ENCODE data around the gene BRINP1. TPM values are rescaled to one million over a fixed set of nuclear protein-coding genes. Genes with fewer than 3 reads are reported as not detected.

BRINP1 gene
- total RNA-seq, 4 donors from 2014 or later = 1.3 TPM; not detected in 3

GRCh38 chr9:119372951-119373350, 3.7 kb upstream of the BRINP1 start:
- Histone ChIP-seq H3K9me3 (no peaks in the 10 kb centered on the region), H3K27me3 (peaks cover 0 to 13% of the 10 kb centered on the region in 2 donors), H3K36me3 (no peaks in the 10 kb centered on the region), H3K4me3 (no peak overlapping the region), H3K27ac (no peak overlapping the region), H3K4me1 (peaks cover 0 to 4% of the 10 kb centered on the region in 2 donors)
- intact Hi-C loops (cut with DNase I; ENCODE audit: low total_unique reads) = no loop called here
- TF ChIP-seq CTCF (IDR thresholded peaks at IDR 0.05) = no peak
- TF ChIP-seq POLR2A (IDR thresholded peaks at IDR 0.05) = no peak
- DNase-seq = no peak

- TF ChIP-seq CTCF (IDR thresholded peaks at IDR 0.05) (no peak), POLR2A (IDR thresholded peaks at IDR 0.05) (no peak)
These were observed 1.6 kb upstream of the BRINP1 start for GRCh38 chr9:119370816-119371215.

GRCh38 chr9:119369680-119370366, 588 bp upstream of the BRINP1 start:
- Histone ChIP-seq H3K9me3 (no peaks in the 10 kb centered on the region), H3K4me3 (no peak overlapping the region), H3K36me3 (no peaks in the 10 kb centered on the region), H3K27ac (no peak overlapping the region), H3K27me3 (peaks cover 0 to 18% of the 10 kb centered on the region in 2 donors), H3K4me1 (peaks cover 0 to 4% of the 10 kb centered on the region in 2 donors)
- TF ChIP-seq POLR2A (IDR thresholded peaks at IDR 0.05) (no peak), CTCF (IDR thresholded peaks at IDR 0.05) (no peak)
- intact Hi-C loops (cut with DNase I; ENCODE audit: low total_unique reads) = no loop called here
- no peak for DNase-seq

More at GRCh38 chr9:119370816-119371215, 1.6 kb upstream of the BRINP1 start:
- intact Hi-C loops (cut with DNase I; ENCODE audit: low total_unique reads) = no loop called here
- no peak for DNase-seq
- Histone ChIP-seq H3K27me3 (peaks cover 0 to 18% of the 10 kb centered on the region in 2 donors), H3K4me1 (peaks cover 0 to 4% of the 10 kb centered on the region in 2 donors), H3K4me3 (no peak overlapping the region), H3K9me3 (no peaks in the 10 kb centered on the region), H3K27ac (no peak overlapping the region), H3K36me3 (no peaks in the 10 kb centered on the region)

GRCh38 chr9:119368179-119368578, 1.1 kb downstream of the BRINP1 start:
- Histone ChIP-seq H3K27ac (no peak overlapping the region), H3K36me3 (no peaks in the 10 kb centered on the region), H3K4me3 (no peak overlapping the region), H3K4me1 (peaks cover 0 to 4% of the 10 kb centered on the region in 2 donors), H3K9me3 (no peaks in the 10 kb centered on the region), H3K27me3 (peaks cover 0 to 18% of the 10 kb centered on the region in 2 donors)
- intact Hi-C loops (cut with DNase I; ENCODE audit: low total_unique reads) = no loop called here
- TF ChIP-seq CTCF (IDR thresholded peaks at IDR 0.05) (no peak), POLR2A (IDR thresholded peaks at IDR 0.05) (no peak)
- no peak for DNase-seq

GRCh38 chr9:119367683-119368075, 1.6 kb downstream of the BRINP1 start:
- no peak for TF ChIP-seq CTCF (IDR thresholded peaks at IDR 0.05)
- TF ChIP-seq POLR2A (IDR thresholded peaks at IDR 0.05) = no peak
- DNase-seq = no peak
- Histone ChIP-seq H3K36me3 (no peaks in the 10 kb centered on the region), H3K4me1 (peaks cover 0 to 4% of the 10 kb centered on the region in 2 donors), H3K4me3 (no peak overlapping the region), H3K27me3 (peaks cover 0 to 18% of the 10 kb centered on the region in 2 donors), H3K9me3 (no peaks in the 10 kb centered on the region), H3K27ac (no peak overlapping the region)
- intact Hi-C loops (cut with DNase I; ENCODE audit: low total_unique reads) = no loop called here
